ENCODE data around the gene TPO. TPM values are rescaled to one million over a fixed set of nuclear protein-coding genes. Genes with fewer than 3 reads are reported as not detected.

The TPO gene
- total RNA-seq, 1 experiment from 2014 or later = not detected

DNA sequence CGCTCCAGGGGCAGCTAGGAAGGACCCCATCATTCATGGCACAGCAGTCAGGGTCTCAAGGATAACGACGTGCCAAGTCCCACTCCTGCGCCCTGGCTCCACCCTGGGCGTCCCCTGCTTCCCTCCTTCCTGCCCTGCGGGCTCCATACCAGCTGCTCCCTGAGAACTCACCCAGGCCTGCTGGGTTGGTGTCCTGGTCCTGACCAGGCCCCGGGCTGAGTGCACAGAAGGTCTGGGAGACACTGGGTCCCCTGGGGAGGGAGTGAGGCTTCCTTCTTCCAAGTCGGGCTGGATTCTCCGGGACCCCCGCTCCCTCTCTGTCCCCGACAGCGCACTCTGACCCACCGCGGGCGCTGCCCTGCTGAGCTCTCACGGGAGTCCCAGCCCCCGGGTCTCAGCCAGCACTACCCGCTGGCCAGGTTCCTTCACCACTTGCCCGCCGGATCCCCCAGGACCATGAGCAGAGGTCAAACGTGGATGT, 170.8 kb downstream of the TPO start:
- no peak overlapping the region for H2BK120ac ChIP-seq (ENCODE audit: low read depth, low read length, poor library complexity, severe bottlenecking)
- no peaks in the 10 kb centered on the region for H3K79me1 ChIP-seq (ENCODE audit: insufficient read depth, low read depth, low read length, poor library complexity, severe bottlenecking)
- H3K4me2 ChIP-seq (ENCODE audit: insufficient read depth, insufficient read length, low read length) = no peak overlapping the region
- H2AFZ ChIP-seq (ENCODE audit: low read length) = no peak overlapping the region
- no peak overlapping the region for H2AK5ac ChIP-seq (ENCODE audit: insufficient read length, low read length)
- no peak overlapping the region for H2BK20ac ChIP-seq (ENCODE audit: low read depth, low read length, poor library complexity, severe bottlenecking)
- no peak overlapping the region for H2BK15ac ChIP-seq (ENCODE audit: low read depth, low read length)
- H3K4me1 Mint-ChIP-seq = peaks cover 13 to 16% of the 10 kb centered on the region in 2 experiments
- H2BK5ac ChIP-seq (ENCODE audit: insufficient read length, low read length) = no peak overlapping the region
- H4K20me1 ChIP-seq (ENCODE audit: control insufficient read depth, insufficient read depth, insufficient read length) = no peaks in the 10 kb centered on the region
- H2BK12ac ChIP-seq (ENCODE audit: insufficient read length, low read depth, low read length) = no peak overlapping the region
- peaks cover 0 to 7% (median 4%) of the 10 kb centered on the region in 3 experiments; a peak in 4 of 7 replicates for H3K36me3 Mint-ChIP-seq (ENCODE audit: insufficient read depth in 1 of 3, low read depth in 3 of 3)
- peaks cover 4% of the 10 kb centered on the region; the same call in 1 of the 2 replicates for H3K4me1 ChIP-seq (ENCODE audit: insufficient read depth, low read length)
- no peak overlapping the region for H4K91ac ChIP-seq (ENCODE audit: insufficient read length, low read depth, low read length)
- no peaks in the 10 kb centered on the region for H3K79me2 ChIP-seq (ENCODE audit: insufficient read depth, low read length)
- no peak overlapping the region for H4K8ac ChIP-seq (replicated peaks; ENCODE audit: insufficient read length, low read depth, low read length)
- no peaks in the 10 kb centered on the region for H3K9me3 ChIP-seq (ENCODE audit: control insufficient read depth, low read depth, low read length)
- H3K9ac ChIP-seq (ENCODE audit: extremely low read depth, insufficient read length, low read length) = no peak overlapping the region
- H3K18ac ChIP-seq (ENCODE audit: insufficient read length, low read depth, low read length) = no peak overlapping the region
- no peak for DNase-seq
- H3K23me2 ChIP-seq (ENCODE audit: insufficient read length, low read depth, low read length, poor library complexity, severe bottlenecking) = no peaks in the 10 kb centered on the region
- H3K27ac ChIP-seq (ENCODE audit: insufficient read length, low read depth, low read length) = no peak overlapping the region
- no peak overlapping the region for H4K5ac ChIP-seq (ENCODE audit: insufficient read length, low read depth, low read length)
- no peak overlapping the region for H3K56ac ChIP-seq (ENCODE audit: insufficient read length, low read depth, low read length)
- H3K9me3 Mint-ChIP-seq = peaks cover 4% of the 10 kb centered on the region in 2 experiments; a peak in 2 of 5 replicates
- H3T11ph ChIP-seq (ENCODE audit: low read length) = no peak overlapping the region
- no peak overlapping the region for H3K14ac ChIP-seq (ENCODE audit: insufficient read depth, low read length)
- TF ChIP-seq CTCF (conservative IDR thresholded peaks at IDR 0.05) = no peak
- no peak overlapping the region for H3K23ac ChIP-seq (ENCODE audit: insufficient read length, low read depth, low read length)
- H3K27me3 Mint-ChIP-seq (ENCODE audit: low read depth) = no peaks in the 10 kb centered on the region; the same call in 1 of the 2 replicates
- no peaks in the 10 kb centered on the region for H3K27me3 ChIP-seq (ENCODE audit: insufficient read depth, low read length)
- no CpG with 5 or more reads among the region's 21 CpGs for WGBS (ENCODE audit: extremely low coverage, insufficient read length, low lambda C conversion rate)
- H3K27ac Mint-ChIP-seq = no peak overlapping the region
- no peak overlapping the region for H3K4me3 Mint-ChIP-seq
- H3K4ac ChIP-seq (ENCODE audit: low read depth, low read length) = no peak overlapping the region

Measured in H9 (cell line).